ENCODE results near the gene ZNF726.
"Not testable (repeated sequence)": the region's sequence is repeated elsewhere in the genome, so short reads cannot be mapped to it uniquely, and the experiment has no call there.

The ZNF726 gene

GRCh38 chr19:23937031-23937430, 22.3 kb downstream of the ZNF726 start:
- in situ Hi-C loops (cut with MboI; ENCODE audit: low sequenced_read_pairs): not testable (repeated sequence)

- in situ Hi-C loops (cut with MboI; ENCODE audit: low sequenced_read_pairs): no loop called here
Observed at GRCh38 chr19:23943411-23943810, 28.7 kb downstream of the ZNF726 start.

GRCh38 chr19:23946569-23946968, 31.9 kb downstream of the ZNF726 start:
- in situ Hi-C loops (cut with MboI; ENCODE audit: low sequenced_read_pairs): no loop called here

- in situ Hi-C loops (cut with MboI; ENCODE audit: low sequenced_read_pairs): no loop called here
Observed at GRCh38 chr19:23949611-23950010, 34.9 kb downstream of the ZNF726 start.

GRCh38 chr19:23956051-23956450, 41.4 kb downstream of the ZNF726 start:
- in situ Hi-C loops (cut with MboI; ENCODE audit: low sequenced_read_pairs): no loop called here

GRCh38 chr19:23957660-23958281, 43.1 kb downstream of the ZNF726 start:
- in situ Hi-C loops (cut with MboI; ENCODE audit: low sequenced_read_pairs): no loop called here

- in situ Hi-C loops (cut with MboI; ENCODE audit: low sequenced_read_pairs): not testable (repeated sequence)
Observed at GRCh38 chr19:23963396-23963795, 48.7 kb downstream of the ZNF726 start.

- in situ Hi-C loops (cut with MboI; ENCODE audit: low sequenced_read_pairs): not testable (repeated sequence)
Observed at GRCh38 chr19:23963881-23964280, 49.2 kb downstream of the ZNF726 start.

- in situ Hi-C loops (cut with MboI; ENCODE audit: low sequenced_read_pairs): not testable (repeated sequence)
Observed at GRCh38 chr19:23964334-23964733, 49.6 kb downstream of the ZNF726 start.

GRCh38 chr19:23969630-23970029, 54.9 kb downstream of the ZNF726 start:
- in situ Hi-C loops (cut with MboI; ENCODE audit: low sequenced_read_pairs): no loop called here

- in situ Hi-C loops (cut with MboI; ENCODE audit: low sequenced_read_pairs): no loop called here
Observed at GRCh38 chr19:23971598-23971997, 56.9 kb downstream of the ZNF726 start.

- in situ Hi-C loops (cut with MboI; ENCODE audit: low sequenced_read_pairs): no loop called here
Observed at GRCh38 chr19:23972161-23972560, 57.5 kb downstream of the ZNF726 start.

GRCh38 chr19:23974941-23975340, 60.3 kb downstream of the ZNF726 start:
- in situ Hi-C loops (cut with MboI; ENCODE audit: low sequenced_read_pairs): no loop called here

GRCh38 chr19:23976631-23977030, 61.9 kb downstream of the ZNF726 start:
- in situ Hi-C loops (cut with MboI; ENCODE audit: low sequenced_read_pairs): not testable (repeated sequence)

- in situ Hi-C loops (cut with MboI; ENCODE audit: low sequenced_read_pairs): not testable (repeated sequence)
Observed at GRCh38 chr19:23977256-23977655, 62.6 kb downstream of the ZNF726 start.

- in situ Hi-C loops (cut with MboI; ENCODE audit: low sequenced_read_pairs): no loop called here
Observed at GRCh38 chr19:23978068-23978467, 63.4 kb downstream of the ZNF726 start.

GRCh38 chr19:23980805-23981204, 66.1 kb downstream of the ZNF726 start:
- in situ Hi-C loops (cut with MboI; ENCODE audit: low sequenced_read_pairs): no loop called here

GRCh38 chr19:23981863-23982262, 67.2 kb downstream of the ZNF726 start:
- in situ Hi-C loops (cut with MboI; ENCODE audit: low sequenced_read_pairs): no loop called here

GRCh38 chr19:23983406-23983805, 68.7 kb downstream of the ZNF726 start:
- in situ Hi-C loops (cut with MboI; ENCODE audit: low sequenced_read_pairs): no loop called here

All from HL-60/S4 (cell line).